Measurements from ENCODE around the gene MRTFA.

Gene MRTFA

DNA sequence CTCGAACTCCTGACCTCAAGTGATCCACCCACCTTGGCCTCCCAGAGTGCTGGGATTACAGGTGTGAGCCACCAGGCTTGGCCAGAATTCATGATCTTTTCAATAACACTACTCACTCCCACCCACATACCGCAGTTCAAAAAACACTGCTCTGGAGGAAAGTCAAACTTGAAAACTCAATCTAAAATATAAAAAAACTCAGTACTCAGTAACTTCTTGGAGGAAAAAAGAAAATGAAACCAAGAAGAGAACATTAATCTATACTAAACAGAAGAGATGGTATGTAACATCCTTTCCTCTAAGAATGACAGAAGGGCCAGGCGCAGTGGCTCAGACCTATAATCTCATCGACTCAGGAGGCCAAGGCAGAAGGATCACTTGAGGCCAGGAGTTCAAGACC lies 58.3 kb downstream of the MRTFA start:
- CTCF ChIA-PET = interaction anchor here (1.5 kb wide), 2 partner anchors 17 to 44 kb away, joined by 3 read pairs; no protein-coding TSS in a partner anchor
- DNase-seq (ENCODE audit: extremely low spot score) = no peak
- TF ChIP-seq, protein P1, sequence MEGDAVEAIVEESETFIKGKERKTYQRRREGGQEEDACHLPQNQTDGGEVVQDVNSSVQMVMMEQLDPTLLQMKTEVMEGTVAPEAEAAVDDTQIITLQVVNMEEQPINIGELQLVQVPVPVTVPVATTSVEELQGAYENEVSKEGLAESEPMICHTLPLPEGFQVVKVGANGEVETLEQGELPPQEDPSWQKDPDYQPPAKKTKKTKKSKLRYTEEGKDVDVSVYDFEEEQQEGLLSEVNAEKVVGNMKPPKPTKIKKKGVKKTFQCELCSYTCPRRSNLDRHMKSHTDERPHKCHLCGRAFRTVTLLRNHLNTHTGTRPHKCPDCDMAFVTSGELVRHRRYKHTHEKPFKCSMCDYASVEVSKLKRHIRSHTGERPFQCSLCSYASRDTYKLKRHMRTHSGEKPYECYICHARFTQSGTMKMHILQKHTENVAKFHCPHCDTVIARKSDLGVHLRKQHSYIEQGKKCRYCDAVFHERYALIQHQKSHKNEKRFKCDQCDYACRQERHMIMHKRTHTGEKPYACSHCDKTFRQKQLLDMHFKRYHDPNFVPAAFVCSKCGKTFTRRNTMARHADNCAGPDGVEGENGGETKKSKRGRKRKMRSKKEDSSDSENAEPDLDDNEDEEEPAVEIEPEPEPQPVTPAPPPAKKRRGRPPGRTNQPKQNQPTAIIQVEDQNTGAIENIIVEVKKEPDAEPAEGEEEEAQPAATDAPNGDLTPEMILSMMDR (IDR thresholded peaks at IDR 0.05; ENCODE audit: control extremely low read depth, extremely low read depth, low read depth, missing control alignments) = no peak
- POLR2A ChIA-PET = no interaction called here

DNA sequence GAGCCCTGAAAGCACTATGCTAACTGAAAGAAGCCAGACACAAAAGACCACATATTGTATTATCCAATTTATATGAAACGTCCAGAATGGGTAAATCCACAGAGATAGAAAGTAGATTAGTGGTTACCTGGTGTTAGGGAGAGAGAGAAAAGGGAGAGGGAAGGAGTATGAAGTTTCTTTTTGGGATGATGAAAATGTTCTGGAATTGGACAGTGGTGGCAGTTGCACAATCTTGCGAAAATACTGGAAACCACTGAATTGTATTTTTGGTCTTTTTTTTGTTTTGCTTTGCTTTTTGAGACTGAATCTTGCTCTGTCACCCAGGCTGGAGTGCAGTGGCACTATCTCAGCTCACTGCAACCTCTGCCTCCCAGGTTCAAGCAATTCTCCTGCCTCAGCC lies 63.5 kb downstream of the MRTFA start:
- ChIA-PET CTCF (no interaction called here), POLR2A (no interaction called here)
- TF ChIP-seq, protein P1 (IDR thresholded peaks at IDR 0.05; ENCODE audit: control extremely low read depth, extremely low read depth, low read depth, missing control alignments) = no peak
- DNase-seq (ENCODE audit: extremely low spot score) = no peak

DNA sequence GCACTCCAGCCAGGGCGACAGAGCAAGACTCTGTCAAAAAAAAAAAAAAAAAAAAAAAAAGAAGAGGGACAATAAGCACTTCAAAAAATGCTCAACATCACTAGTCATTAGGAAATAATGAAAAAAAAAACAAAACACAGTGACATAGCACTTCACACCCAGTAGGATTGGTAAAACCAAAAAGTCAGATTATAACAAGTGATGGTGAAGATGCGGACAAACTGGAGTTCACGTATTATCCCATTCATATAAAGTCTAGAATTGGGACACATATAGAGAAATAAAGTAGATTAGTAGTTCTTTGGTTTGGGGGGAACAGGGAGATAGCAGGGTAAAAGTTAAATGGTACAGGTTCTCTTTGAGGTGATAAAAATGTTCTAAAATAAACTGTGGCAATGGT lies 64.6 kb downstream of the MRTFA start:
- CTCF ChIA-PET = no interaction called here
- DNase-seq (ENCODE audit: extremely low spot score) = no peak
- TF ChIP-seq, protein P1 (IDR thresholded peaks at IDR 0.05; ENCODE audit: control extremely low read depth, extremely low read depth, low read depth, missing control alignments) = no peak
- POLR2A ChIA-PET = no interaction called here

DNA sequence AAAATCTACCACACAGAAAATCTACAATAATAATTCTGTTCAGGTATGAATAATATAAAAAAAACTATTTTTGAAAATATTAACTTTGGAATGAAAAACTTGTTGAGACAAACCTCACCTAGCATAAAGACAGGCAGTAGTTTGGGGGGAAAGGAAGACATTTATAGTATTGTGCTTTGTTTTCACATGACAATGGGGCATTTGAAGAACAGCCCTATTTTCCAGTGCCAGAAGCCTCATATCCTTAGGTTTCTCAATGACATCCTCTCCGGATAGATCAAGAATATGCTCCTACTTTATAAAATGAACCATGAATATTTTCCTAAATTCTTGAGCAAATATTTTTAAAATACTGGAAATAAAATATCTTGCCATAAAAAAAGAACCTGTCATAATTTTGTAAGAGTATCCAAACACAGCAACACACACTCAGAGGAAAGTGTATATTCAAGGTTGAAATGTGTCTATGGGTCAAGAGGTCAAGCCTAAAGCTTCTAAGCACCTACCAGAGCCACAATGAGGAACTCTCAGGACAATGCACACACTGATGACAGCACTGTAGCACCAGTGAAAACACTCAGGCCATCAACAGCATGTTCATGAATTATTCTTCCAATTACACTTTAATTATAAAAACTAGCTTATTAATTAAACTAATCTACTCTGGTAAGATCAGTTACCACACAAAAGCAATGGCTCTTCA lies 68.7 kb downstream of the MRTFA start:
- DNase-seq (ENCODE audit: extremely low spot score) = no peak
- ChIA-PET CTCF (interaction anchor here (1.0 to 1.2 kb wide), 3 partner anchors 15 to 43 kb away, joined by 4 to 6 read pairs (median 4); no protein-coding TSS in a partner anchor), POLR2A (no interaction called here)
- TF ChIP-seq, protein P1 (IDR thresholded peaks at IDR 0.05; ENCODE audit: control extremely low read depth, extremely low read depth, low read depth, missing control alignments) = no peak

DNA sequence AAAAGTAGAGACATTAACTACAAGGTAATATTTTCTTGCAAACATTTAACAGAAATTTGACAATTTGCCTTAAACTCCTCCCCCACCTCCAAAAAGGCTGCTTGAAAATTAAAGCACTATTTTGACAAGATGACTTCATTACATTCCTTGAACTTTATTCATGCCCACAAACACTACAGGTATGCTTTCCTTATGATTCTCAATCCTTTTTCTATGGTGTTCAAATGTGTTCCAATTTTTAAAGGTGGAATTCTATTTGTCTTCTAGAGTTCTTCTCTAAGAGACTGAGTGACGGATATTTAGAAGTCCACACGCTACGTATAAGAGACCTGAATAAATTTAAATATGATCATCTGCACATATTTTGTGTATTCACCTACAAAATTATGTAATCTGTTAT lies 69.4 kb downstream of the MRTFA start:
- POLR2A ChIA-PET = no interaction called here
- CTCF ChIA-PET = no interaction called here
- TF ChIP-seq, protein P1 (IDR thresholded peaks at IDR 0.05; ENCODE audit: control extremely low read depth, extremely low read depth, low read depth, missing control alignments) = no peak
- no peak for DNase-seq (ENCODE audit: extremely low spot score)

DNA sequence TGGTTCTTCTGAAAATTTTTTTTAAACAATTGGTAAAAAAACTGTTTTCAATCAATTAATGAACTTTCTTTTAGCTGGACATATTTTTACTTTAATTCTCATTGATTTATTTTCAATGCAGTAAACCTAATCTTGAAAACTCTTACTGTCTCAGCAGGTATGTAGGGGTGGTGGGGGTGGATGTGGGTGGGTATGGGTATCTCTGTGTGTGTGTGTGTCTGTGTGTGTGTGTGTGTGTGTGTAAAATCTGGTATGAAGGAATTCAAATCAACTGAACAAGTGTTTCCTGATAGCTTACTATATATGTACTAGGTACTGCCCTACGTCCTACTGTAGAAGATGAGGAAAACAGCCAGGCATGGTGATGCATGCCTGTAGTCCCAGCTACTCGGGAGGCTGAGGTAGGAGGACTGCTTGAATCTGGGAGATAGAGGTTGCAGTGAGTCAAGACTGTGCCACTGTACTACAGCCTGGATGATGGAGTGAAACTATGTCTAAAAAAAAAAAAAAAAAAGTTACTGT lies 75.5 kb downstream of the MRTFA start:
- POLR2A ChIA-PET = no interaction called here
- CTCF ChIA-PET = interaction anchor here (0.7 to 1.5 kb wide), 4 partner anchors 17 to 34 kb away, joined by 3 read pairs; no protein-coding TSS in a partner anchor
- DNase-seq (ENCODE audit: extremely low spot score) = no peak
- TF ChIP-seq, protein P1 (IDR thresholded peaks at IDR 0.05; ENCODE audit: control extremely low read depth, extremely low read depth, low read depth, missing control alignments) = no peak

Data from GM10248 (cell line).